GM11168 (cell line): ENCODE measurements around the gene EHMT1.
"Not testable (repeated sequence)": the region's sequence is repeated elsewhere in the genome, so short reads cannot be mapped to it uniquely, and the experiment has no call there.

Experiments
- in situ Hi-C: fragments of 300-500 bp; cut with MboI; formaldehyde crosslinking; loops from one replicate; pipeline ENCODE4 v1.12.0; 2022; ENCODE audit warnings: low sequenced_read_pairs; ENCODE audit not compliant: unreplicated experiment

The EHMT1 gene

DNA sequence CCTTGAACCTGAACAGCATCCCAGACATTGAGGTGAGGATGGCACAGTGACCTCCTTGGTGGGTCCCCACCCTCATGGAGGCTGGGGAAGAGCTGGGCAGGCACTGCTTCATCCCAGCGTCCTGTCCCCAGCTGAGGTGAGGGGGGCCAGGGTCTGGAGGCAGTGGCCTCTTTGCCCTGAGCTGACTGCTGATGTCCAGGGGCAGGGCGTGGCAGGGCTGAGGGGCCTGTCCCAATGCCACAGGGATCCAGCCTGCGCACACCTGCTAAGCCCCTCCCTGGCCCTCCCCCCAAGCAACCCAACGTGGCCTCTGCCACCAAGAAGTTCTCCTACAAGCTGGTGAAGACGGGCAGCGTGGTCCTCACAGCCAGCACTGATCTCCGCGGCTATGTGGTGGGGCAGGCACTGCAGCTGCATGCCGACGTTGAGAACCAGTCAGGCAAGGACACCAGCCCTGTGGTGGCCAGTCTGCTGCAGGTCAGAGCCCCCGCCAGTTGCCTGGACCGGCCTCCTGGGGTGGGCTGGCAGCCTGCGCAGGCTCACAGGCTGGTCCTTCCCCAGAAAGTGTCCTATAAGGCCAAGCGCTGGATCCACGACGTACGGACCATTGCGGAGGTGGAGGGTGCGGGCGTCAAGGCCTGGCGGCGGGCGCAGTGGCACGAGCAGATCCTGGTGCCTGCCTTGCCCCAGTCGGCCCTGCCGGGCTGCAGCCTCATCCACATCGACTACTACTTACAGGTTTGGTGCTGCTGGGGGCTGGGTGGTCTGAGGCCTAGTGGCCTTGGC, 4.9 kb upstream of the EHMT1 start:
- in situ Hi-C loops, result no loop called here

DNA sequence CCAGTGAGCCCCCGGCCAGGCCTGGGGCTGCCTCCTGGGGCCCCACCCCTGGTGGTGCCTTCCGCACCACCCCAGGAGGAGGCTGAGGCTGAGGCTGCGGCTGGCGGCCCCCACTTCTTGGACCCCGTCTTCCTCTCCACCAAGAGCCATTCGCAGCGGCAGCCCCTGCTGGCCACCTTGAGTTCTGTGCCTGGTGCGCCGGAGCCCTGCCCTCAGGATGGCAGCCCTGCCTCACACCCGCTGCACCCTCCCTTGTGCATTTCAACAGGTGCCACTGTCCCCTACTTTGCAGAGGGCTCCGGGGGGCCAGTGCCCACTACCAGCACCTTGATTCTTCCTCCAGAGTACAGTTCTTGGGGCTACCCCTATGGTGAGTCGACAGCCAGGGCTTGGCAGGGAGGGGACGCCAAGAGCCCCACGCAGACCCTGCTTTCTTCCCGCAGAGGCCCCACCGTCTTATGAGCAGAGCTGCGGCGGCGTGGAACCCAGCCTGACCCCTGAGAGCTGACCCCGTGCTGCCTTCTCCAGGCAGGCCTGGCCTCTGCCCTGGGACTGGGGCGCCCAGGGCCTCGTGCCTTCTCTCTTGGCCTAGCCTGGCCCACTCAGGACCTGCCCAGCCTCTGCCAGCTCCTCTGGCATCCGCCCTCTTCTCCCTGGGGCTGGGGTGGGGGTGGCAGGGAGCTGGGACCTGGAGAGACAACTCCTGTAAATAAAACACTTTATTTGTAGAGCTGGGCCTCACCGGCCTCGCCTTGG, 4.0 kb upstream of the EHMT1 start:
- in situ Hi-C loops, result no loop called here

DNA sequence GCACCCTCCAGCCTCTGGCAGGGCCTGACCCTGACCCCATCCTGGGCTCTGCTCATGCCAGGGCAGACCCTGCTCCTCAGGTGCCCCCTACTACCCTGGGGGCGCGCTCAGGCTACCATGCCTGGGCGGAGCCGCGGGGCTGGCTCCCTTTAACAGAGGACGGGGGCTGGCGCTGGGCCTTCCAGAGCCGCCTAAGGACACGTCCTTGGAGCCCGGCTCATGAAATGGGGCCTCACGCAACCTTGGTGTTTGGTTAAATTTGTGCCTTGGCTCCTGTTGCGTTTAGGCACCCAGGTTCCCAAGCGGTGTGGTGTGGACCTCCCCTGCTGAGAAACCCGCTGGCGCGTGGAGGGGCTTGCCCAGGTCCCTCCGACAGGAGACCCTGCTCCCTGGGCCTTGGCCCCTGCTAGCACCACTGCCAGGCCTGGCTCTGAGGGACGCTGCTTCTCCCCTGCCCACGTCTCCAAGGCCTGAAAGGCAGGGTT, 3.4 kb upstream of the EHMT1 start:
- in situ Hi-C loops, result no loop called here

DNA sequence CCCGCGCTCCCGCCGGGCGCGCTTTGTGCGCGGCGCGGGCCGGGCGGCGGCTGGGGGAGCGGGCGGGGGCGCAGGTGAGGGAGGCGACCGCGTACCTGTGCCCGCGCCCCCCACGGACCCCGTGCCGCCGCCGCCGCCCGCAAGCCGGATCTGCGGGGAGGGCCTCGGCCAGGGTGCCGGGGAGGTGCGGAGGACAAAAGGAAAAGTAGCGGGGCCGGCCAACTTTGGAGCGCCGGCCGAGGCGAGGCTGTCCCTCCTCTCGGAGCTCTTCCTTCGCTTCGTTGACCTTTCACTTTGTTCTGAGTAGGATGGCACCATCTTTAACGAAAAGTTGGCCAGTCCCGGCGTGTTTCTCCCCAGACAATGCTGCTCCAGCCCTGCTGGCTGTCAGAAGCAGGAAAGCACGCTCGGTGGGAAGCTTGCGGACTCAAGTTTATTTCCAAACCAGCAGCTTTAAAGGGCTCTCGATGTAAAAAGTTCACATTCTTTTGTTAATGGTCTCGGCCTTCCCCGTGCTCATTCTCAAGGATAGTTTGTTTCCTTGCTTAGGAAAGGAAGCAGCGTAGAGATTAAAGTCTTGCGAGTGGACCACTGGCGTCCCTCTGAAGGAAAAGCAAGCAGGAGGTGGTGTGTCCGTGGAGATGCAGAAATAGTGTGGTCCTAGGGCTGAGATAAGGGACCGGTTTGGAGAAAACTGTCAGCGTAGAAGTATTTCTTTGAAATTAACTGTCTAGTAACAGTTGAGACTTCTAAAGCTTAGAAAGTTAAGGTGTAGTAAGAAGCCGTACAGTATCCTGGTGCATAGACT, 639 bp downstream of the EHMT1 start:
- in situ Hi-C loops, result no loop called here

DNA sequence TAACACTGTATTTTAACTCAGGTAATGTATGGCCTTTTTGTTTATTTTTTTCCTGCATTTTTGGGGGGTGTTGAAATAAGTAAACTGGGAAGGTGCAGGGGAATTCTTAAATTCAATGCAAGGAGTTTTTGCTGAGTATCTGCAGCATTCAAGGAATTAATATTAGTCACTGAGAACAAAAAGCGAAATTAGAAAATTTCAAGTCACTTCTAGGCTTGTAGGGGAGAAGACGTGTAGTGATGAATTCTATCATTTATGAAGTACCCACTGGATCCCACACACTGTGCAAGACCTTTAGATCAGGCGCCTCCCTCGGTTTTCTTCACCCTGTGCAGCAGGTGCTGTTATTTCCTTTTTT, 1.2 kb downstream of the EHMT1 start:
- in situ Hi-C loops, result no loop called here

DNA sequence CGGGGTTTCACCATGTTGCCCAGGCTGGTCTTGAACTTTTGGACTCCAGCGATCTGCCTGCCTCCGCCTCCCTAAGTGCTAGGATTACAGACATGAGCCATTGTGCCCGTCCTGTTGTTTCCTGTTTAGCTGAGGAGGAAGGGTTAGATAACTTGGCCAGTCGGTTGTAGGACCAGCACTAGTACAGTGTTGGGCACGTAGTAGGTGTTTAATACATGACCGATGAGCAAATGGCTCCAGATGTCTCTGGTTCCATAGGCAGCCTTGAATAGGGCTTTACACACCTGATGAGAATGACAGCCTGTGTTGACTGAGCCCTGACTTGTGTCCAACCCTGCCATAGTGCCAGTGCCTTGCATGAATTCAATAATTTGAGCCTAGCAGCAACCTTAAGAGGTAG, 1.8 kb downstream of the EHMT1 start:
- in situ Hi-C loops, result no loop called here

DNA sequence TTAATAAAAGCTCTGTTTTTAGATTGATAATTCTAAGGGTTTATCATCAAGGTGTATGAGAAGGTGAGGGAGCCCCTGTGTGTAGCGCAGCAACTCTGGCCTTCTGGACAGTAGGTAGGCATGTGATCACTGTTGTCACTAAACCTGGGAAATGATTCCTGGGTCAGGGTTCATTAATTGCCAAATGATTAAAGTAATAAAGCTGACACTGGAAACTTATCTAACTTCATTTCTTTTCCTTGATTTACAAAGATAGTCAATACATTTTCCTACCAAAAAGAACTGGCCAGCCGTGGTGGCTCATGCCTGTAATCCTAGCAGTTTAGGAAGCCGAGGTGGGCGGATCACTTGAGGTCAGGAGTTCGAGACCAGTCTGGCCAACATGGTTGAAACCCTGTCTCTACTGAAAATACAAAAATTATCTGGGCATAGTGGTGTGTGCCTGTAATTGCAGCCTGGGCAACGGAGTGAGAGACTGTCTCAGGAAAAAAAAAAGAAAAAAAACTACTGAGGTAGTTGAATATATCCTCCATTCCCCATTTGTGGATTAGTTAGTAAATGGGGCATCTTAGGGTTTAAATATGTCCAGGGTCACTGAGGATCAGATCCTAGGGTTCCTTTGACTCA, 2.4 kb downstream of the EHMT1 start:
- in situ Hi-C loops, result no loop called here

DNA sequence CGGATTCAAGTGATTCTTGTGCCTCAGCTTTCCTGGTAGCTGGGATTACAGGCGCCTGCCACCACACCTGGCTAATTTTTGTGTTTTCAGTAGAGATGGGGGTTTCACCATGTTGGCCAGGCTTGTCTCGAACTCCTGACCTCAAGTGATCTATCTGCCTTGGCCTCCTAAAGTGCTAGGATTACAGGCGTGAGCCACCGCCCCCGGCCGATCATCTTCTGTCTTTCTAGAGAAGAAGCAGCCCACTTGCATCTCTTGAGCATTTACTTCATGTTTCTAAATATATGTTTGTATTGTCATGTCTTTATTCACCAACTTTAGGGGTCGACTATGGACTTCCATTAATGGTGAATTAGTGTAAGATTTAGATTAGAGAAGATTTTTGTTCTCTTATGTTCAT, 3.4 kb downstream of the EHMT1 start:
- in situ Hi-C loops, result not testable (repeated sequence)

DNA sequence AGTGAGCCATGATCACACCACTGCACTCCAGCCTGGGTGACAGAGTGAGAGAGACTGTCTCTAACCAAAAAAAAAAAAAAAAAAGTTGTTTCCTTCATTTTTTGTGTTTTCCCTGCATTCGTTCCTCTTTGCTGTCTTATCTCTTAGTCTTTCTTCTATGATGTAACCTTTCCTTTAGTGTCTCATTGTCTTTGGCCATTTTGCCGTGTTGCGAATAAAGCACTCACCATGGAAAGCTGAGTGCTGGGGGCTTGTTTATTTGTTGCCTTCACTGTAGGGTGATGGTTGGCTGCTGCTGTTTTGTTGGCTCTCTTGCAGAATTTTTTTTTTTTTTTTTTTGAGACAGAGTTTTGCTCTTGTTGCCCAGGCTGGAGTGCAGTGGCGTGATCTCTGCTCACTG, 7.7 kb downstream of the EHMT1 start:
- in situ Hi-C loops, result no loop called here

DNA sequence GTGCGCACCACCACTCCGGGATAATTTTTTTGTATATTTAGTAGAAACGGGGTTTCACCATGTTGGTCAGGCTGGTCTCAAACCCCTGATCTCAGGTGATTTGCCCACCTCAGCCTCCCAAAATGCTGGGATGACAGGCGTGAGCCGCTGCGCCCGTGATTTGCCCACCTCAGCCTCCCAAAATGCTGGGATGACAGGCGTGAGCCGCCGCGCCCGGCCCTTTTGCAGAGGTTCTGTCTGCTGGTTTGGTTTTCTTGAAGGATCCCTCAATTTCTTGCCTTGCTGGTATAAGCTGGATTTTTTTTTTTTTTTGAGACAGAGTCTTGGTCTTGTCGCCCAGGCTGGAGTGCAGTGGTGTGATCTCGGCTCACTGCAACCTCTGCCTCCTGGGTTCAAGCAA, 8.6 kb downstream of the EHMT1 start:
- in situ Hi-C loops, result not testable (repeated sequence)

DNA sequence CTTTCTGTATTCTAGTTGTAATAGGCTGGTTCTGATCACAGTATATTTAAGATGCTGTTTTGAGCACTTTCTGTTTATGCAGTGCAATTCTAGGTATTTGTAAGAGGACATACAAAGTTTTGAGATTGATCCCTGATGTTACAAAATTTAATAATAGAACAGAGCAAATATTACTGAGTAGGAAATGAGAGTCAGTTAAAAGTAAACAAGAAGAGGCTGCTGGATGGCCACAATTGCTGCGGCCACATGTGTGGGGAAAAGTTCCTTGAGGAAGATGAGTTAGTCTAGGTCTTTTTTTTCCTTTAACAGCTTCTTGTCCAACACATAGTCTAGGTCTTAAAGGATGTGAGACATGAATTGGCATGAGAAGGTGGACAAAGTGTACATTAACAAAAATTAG, 11.3 kb downstream of the EHMT1 start:
- in situ Hi-C loops, result no loop called here

DNA sequence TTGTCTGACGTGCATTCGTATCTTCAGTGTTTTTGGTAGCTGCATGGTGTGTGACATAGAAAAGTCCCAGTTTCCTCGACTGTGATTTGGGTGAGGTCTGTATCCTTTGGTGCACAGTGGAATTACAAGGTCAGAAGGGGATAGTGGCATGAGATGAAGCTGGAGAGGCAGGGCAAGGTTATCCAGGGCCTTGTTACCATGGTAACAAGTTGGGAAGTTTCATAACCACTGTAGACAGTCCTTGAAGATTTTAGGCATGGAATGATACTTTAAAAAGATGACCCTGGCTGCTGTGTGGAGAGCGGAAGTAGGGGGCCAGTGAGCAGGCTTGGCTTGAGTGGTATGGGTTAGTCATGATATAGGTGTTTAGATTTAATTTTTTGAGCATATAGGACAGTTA, 11.9 kb downstream of the EHMT1 start:
- in situ Hi-C loops, result no loop called here

DNA sequence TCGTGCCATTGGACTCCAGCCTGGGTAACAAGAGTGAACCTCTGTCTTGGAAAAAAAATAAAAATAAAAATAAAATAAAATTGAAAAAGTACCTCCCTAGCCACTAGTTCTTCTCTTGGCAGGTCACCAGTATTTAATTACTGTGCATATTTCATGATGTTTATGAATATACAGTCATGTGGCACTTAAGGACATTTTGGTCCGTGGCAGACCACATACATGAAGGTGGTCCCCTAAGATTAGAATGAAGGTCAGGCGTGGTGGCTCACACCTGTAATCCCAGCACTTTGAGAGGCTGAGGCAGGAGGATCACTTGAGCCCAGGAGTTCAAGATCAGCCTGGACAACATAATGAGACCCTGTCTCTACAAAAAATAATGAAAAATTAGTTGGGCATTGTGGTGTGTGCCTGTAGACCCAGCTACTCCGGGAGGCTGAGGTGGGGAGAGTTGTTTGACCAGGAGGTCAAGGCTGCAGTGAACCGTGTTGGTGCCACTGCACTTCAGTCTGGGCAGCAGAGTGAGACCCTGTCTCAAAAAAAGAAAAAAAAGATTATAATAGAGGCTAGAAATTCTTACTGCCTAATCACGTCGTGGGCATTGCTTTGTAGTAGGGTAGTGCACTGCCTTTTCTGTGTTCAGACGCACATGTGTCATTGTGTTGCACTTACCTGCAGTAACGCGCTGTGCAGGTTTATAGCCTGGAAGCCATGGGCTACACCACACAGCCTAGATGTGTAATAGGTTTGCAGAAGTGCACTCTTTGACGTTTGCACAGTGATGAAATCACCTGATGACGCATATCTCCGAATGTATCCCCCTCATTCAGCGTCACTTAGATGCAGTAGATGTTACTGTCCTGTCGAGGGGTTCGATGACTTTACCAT, 12.8 kb downstream of the EHMT1 start:
- in situ Hi-C loops, result no loop called here

DNA sequence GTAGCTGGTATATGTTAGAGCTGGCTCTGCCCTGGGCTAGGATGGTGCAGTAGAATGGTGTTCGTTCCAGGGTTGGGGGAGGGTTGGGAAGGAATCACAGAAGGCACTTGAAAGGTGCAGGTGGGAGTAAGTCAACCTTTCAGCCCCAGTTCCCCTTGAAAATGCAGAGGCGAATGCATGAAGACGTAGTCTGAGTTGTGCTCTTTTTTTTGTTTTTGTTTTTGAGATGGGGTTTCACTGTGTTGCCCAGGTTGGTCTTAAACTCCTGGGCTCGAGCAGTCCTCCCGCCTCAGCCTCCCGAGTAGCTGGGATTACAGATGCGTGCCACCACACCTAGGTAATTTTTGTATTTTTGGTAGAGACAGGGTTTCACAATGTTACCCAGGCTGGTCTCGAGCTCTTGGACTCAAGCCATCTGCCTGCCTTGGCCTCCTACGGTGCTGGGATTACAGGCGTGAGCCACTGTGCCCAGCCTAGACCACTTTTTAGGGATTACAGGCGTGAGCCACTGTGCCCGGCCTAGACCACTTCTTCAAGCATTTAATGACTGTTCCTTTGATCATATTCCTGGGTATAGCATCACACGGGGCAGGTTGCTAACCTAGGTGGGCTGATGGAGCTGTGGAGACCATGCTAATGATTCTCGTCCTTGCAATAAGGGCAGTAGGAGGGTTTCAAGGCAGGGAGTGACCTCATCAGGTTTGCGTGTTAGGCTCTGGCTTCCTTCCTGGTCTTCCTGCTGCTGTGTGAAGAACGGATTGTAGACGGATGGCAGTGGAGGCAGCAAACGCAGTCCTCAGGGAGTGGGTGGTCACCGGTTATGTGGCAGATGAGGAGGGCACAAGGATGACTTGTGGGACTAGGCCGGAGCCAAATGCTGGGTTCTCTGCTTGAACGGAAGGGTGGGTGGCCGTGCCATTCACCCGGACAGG, 13.7 kb downstream of the EHMT1 start:
- in situ Hi-C loops, result no loop called here

DNA sequence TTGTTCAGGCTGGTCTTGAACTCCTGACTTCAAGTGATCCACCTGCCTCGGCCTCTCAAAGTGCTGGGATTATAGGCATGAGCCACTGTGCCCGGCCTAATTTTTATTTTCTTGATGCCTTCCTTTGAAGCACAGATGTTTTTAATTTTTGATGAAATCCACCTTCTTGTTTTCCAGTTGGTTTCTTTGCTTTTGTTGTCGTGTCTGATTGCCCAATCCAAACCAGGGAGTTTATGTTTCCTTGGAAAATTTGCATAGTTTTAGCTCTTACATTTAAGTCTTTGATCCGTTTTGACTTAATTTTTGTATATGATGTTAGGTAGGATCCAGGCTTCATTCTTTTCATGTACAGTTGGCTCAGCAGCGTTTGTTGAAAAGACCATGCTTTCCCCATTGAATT, 15.2 kb downstream of the EHMT1 start:
- in situ Hi-C loops, result no loop called here

DNA sequence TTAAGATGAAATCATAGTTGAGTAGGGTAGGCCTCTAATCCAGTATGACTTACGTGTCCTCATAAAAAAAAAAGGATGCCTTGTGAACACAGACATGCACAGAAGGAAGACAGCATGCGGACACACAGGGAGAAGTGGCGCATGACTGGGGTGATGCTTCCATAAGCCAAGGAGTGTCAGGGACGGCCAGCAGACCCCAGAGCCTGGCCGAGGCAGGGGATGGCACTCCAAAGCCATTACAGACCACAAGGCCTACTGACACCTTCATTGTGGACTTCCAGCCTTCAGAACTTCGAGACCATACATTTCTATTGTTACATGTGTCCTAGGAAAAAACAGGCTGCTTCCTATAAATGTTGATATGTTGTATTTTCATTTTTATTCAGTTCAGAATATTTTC, 19.9 kb downstream of the EHMT1 start:
- in situ Hi-C loops, result no loop called here

DNA sequence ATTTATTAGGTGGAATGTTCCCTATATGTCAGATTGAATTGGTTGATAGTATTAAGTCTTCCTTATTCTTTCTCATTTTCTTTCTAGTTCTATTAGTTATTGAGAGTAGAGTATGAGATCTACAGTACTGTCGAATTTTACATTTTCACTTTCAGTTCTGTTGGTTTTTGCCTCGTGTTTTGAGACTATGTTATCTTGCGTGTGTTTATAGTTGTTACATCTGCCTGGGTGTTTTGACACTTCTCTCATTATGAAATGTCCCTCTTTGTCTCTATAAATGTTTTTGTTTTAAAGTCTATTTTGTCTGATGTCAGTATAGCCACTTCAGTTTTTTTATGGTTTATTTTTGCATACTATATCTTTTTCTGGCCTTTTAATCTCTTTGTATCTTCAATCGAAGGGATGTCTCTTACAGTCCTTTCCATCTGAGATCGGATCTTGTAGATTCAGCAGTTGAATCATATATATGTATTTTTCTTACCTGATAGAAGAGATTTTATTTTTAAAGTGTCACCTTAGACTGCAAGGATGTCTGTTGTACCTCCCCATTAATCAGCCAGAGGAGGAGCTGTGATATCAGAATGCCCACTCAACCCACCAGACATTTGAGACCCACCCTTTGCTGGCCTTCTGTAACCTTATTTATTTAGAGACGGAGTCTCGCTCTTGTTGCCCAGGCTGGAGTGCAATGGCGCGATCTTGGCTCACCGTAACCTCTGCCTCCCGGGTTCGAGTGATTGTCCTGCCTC, 20.7 kb downstream of the EHMT1 start:
- in situ Hi-C loops, result no loop called here

DNA sequence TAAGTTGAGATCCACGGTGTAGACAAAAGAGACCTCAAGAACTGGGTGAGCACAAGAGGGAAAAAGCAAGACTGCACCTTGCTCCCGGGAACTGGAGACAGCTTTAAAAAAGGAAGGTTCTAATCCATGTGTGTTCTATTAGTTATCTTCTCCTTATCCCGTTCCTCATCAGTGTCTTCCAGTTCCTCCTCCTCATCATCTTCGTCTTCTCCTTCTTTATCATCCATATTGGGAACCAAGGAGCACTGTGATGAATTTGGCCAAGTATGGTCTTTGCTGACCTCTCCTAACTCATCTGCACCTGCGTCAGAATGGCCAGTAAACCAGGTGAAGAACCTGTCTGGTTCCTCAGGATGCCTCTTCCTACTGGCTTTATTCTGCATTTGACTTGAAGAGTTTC, 22.1 kb downstream of the EHMT1 start:
- in situ Hi-C loops, result no loop called here
